OCI-LY1 (cell line): ENCODE results near the gene TSSK3.

Experiments used
- H2AFZ ChIP-seq: fragments of 200-600 bp; sonication (generic), shearing (Covaris generic); 2 replicates; pipeline ENCODE4 v1.6.0; 2014; ENCODE audit warnings: antibody characterized with exemption, mild to moderate bottlenecking, low read length
- H3F3A ChIP-seq: fragments of 200-600 bp; sonication (generic), shearing (Covaris generic); 2 replicates; pipeline ENCODE4 v1.6.0; 2014; ENCODE audit warnings: mild to moderate bottlenecking, antibody characterized with exemption, low read length, moderate library complexity; ENCODE audit not compliant: insufficient read depth
- H3K27ac ChIP-seq: fragments of 200-600 bp; sonication (generic); 2 replicates; pipeline ENCODE4 v1.5.1; 2014; ENCODE audit warnings: low read length, mixed run types, mild to moderate bottlenecking, low read depth; ENCODE audit not compliant: poor library complexity, severe bottlenecking
- H3K27me3 ChIP-seq: fragments of 200-600 bp; sonication (generic); 2 replicates; pipeline ENCODE4 v1.6.0; 2014; ENCODE audit warnings: antibody characterized with exemption, mild to moderate bottlenecking, low read length, moderate library complexity; ENCODE audit not compliant: insufficient read depth
- H3K36me3 ChIP-seq: fragments of 200-600 bp; sonication (generic); 2 replicates; pipeline ENCODE4 v1.6.1; 2014; ENCODE audit warnings: mild to moderate bottlenecking, antibody characterized with exemption, low read length, moderate library complexity, mixed read lengths; ENCODE audit not compliant: insufficient read depth
- H3K4me1 ChIP-seq: fragments of 200-600 bp; sonication (generic); 2 replicates; pipeline ENCODE4 v1.5.1; 2014; ENCODE audit warnings: mild to moderate bottlenecking, low read length, moderate library complexity; ENCODE audit not compliant: insufficient read depth, severe bottlenecking
- H3K4me2 ChIP-seq: fragments of 200-600 bp; sonication (generic), shearing (Covaris generic); 2 replicates; pipeline ENCODE4 v1.6.1; 2014; ENCODE audit warnings: low read length
- H3K4me3 ChIP-seq: fragments of 200-600 bp; sonication (generic); 2 replicates; pipeline ENCODE4 v1.5.1; 2014; ENCODE audit warnings: low read length, low read depth, mild to moderate bottlenecking, mixed read lengths; ENCODE audit not compliant: poor library complexity, severe bottlenecking
- H3K79me2 ChIP-seq: fragments of 200-600 bp; shearing (Covaris generic); 2 replicates; pipeline ENCODE4 v1.6.1; 2016; ENCODE audit warnings: mixed run types, low read length, mixed read lengths; ENCODE audit not compliant: insufficient read depth
- H3K9ac ChIP-seq: fragments of 200-600 bp; sonication (generic), shearing (Covaris generic); 2 replicates; pipeline ENCODE4 v1.6.1; 2014; ENCODE audit warnings: mild to moderate bottlenecking, low read length, mixed read lengths
- H3K9me2 ChIP-seq: fragments of 200-600 bp; sonication (generic), shearing (Covaris generic); 2 replicates; pipeline ENCODE4 v1.6.1; 2014; ENCODE audit warnings: low read depth, mild to moderate bottlenecking, low read length, mixed read lengths
- H3K9me3 ChIP-seq: fragments of 200-600 bp; shearing (Covaris generic); 2 replicates; pipeline ENCODE4 v1.6.1; 2014; ENCODE audit warnings: low read length, mixed read lengths
- H4K20me1 ChIP-seq: fragments of 200-600 bp; sonication (generic), shearing (Covaris generic); 2 replicates; pipeline ENCODE4 v1.6.0; 2016; ENCODE audit warnings: mild to moderate bottlenecking, low read length; ENCODE audit not compliant: insufficient read depth
- EZH2 ChIP-seq: fragments of 200-600 bp; sonication (generic), shearing (Covaris generic); IDR thresholded peaks from 2 replicates; pipeline ENCODE4 v1.8.0; 2017; ENCODE audit warnings: borderline replicate concordance, mixed run types, mild to moderate bottlenecking, antibody characterized with exemption, low read length, moderate library complexity, mixed read lengths
- TF ChIP-seq, protein P1 (sequence below): fragments of 200-600 bp; sonication (generic), shearing (Covaris generic); IDR thresholded peaks from 2 replicates; pipeline ENCODE4 v1.5.1; 2017; ENCODE audit warnings: mild to moderate bottlenecking, antibody characterized with exemption, low read length, moderate library complexity, mixed read lengths

The TSSK3 gene

DNA sequence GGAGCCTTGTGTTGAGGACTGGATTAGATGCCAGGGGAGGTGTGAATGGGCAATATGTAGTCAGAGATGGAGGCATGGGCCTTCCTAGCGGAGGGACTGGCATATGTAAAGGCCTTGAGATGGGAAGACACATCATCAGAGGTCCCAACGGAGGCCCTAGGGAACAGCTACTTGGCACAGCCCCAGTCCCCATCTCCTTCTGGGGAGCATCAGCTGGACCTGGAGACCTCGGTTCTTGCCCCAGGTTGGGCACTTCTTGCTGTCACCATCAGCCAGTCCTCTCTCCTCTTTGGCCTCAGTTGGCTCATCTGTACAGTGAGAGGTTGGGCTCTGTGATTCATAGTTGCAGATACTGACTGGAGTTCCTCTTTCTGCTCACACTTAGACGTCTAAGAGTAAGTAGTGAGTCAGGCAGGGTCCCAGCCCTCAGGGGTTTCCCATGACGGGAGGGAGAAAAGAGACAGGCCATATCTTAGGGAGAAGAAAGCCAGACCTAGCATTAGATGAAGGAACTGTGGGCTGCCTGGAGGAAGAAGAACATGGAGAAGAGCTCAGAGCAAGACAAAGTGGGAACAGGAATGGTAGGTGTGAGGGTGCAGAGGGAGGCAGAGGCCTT, 22.9 kb upstream of the TSSK3 start:
- Histone ChIP-seq H3K9me3 (no peaks in the 10 kb centered on the region), H3K9me2 (no peaks in the 10 kb centered on the region), H3K4me1 (peaks cover 22% of the 10 kb centered on the region), H3K4me3 (no peak overlapping the region), H3K36me3 (peaks cover 5% of the 10 kb centered on the region; the same call in 1 of the 2 replicates), H4K20me1 (no peaks in the 10 kb centered on the region), H3K9ac (no peak overlapping the region), H3K27ac (no peak overlapping the region), H3F3A (no peaks in the 10 kb centered on the region), H3K79me2 (peaks cover 7% of the 10 kb centered on the region; the same call in 1 of the 2 replicates), H2AFZ (no peak overlapping the region), H3K4me2 (no peak overlapping the region), H3K27me3 (0 out of 2 replicates have a peak, but pooled peaks cover 8% of the 10 kb centered on the region)
- TF ChIP-seq, protein P1, sequence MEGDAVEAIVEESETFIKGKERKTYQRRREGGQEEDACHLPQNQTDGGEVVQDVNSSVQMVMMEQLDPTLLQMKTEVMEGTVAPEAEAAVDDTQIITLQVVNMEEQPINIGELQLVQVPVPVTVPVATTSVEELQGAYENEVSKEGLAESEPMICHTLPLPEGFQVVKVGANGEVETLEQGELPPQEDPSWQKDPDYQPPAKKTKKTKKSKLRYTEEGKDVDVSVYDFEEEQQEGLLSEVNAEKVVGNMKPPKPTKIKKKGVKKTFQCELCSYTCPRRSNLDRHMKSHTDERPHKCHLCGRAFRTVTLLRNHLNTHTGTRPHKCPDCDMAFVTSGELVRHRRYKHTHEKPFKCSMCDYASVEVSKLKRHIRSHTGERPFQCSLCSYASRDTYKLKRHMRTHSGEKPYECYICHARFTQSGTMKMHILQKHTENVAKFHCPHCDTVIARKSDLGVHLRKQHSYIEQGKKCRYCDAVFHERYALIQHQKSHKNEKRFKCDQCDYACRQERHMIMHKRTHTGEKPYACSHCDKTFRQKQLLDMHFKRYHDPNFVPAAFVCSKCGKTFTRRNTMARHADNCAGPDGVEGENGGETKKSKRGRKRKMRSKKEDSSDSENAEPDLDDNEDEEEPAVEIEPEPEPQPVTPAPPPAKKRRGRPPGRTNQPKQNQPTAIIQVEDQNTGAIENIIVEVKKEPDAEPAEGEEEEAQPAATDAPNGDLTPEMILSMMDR, result no peak
- no peak for TF ChIP-seq EZH2

GRCh38 chr1:32341186-32341757, 21.1 kb upstream of the TSSK3 start:
- Histone ChIP-seq H3K9me2 (no peaks in the 10 kb centered on the region), H3F3A (no peaks in the 10 kb centered on the region), H2AFZ (no peak overlapping the region), H3K36me3 (no peaks in the 10 kb centered on the region), H3K4me2 (no peak overlapping the region), H3K9ac (no peak overlapping the region), H3K9me3 (no peaks in the 10 kb centered on the region), H4K20me1 (no peaks in the 10 kb centered on the region), H3K27ac (no peak overlapping the region), H3K79me2 (no peaks in the 10 kb centered on the region), H3K27me3 (peaks cover 12% of the 10 kb centered on the region), H3K4me1 (peaks cover 14% of the 10 kb centered on the region), H3K4me3 (no peak overlapping the region)
- no peak for TF ChIP-seq EZH2
- TF ChIP-seq, protein P1, result no peak

- H3K9ac ChIP-seq, result no peak overlapping the region
- H3K4me2 ChIP-seq, result no peak overlapping the region
- no peak for TF ChIP-seq EZH2
- TF ChIP-seq, protein P1, result no peak
Observed at GRCh38 chr1:32341971-32342370, 20.4 kb upstream of the TSSK3 start.

More at GRCh38 chr1:32341971-32342370, 20.4 kb upstream of the TSSK3 start:
- Histone ChIP-seq H3K36me3 (no peaks in the 10 kb centered on the region), H3K4me3 (no peak overlapping the region), H3K27ac (no peak overlapping the region), H3K27me3 (peaks cover 8% of the 10 kb centered on the region), H2AFZ (no peak overlapping the region), H3F3A (no peaks in the 10 kb centered on the region), H3K9me2 (no peaks in the 10 kb centered on the region), H3K4me1 (peaks cover 9% of the 10 kb centered on the region), H3K79me2 (no peaks in the 10 kb centered on the region), H3K9me3 (no peaks in the 10 kb centered on the region), H4K20me1 (no peaks in the 10 kb centered on the region)
